ENCODE results near the gene LINC01488.
A peak's percentile ranks its signal among the peaks of the same experiment; 100 is the strongest.

The LINC01488 gene

DNA sequence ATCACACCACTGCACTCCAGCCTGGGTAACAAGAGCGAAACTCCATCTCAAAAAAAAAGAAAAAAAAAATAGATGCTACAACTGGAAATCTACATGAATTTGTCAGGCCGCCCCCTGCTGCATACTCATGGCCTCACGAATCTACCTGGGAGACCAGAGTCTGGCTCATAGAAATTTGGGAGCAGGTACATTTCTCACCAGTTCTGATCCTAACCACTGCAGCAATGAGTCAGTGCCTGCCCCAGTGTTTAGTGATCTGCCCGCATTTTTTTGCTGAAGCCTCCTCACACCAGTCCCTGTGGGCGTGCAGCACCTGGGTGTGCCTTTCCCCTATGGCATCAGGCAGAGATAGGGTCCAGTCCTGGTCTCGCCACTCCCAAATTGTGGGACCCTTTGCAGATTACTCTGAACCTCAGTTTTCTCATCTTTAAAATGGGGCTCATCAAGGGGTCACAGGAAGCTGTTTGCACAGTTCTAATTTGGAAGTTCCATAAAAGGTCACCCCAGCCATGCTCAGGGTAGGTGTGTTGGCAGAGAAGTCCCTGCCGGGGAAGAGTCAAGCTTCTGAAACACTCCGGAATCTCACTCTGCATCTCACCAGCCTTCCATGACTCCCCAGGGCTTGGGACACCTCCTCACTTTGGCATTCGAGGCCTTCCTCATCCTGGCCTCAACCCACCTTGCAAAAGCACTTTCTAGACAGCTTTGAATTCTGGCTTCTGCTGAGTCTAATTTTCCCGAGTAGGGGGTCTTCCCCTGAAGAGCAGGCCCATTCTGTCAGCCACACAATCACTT, 39.3 kb upstream of the LINC01488 start (continued):
- TF ChIP-seq ARNTL (CRISPR knock-in tag; IDR thresholded peaks at IDR 0.05; ENCODE audit: borderline replicate concordance, low read depth) (no peak), CSDC2 (CRISPR knock-in tag; IDR thresholded peaks at IDR 0.05) (no peak), GLIS3 (CRISPR knock-in tag; IDR thresholded peaks at IDR 0.05) (no peak), ZNF8 (CRISPR knock-in tag; IDR thresholded peaks at IDR 0.05) (no peak), ZFP3 (CRISPR knock-in tag; IDR thresholded peaks at IDR 0.05) (no peak), ZC3H10 (CRISPR knock-in tag; IDR thresholded peaks at IDR 0.05) (no peak), ZFP30 (CRISPR knock-in tag; IDR thresholded peaks at IDR 0.05) (no peak), ESRRG (CRISPR knock-in tag; IDR thresholded peaks at IDR 0.05) (no peak), RARB (CRISPR knock-in tag; IDR thresholded peaks at IDR 0.05) (no peak)

DNA sequence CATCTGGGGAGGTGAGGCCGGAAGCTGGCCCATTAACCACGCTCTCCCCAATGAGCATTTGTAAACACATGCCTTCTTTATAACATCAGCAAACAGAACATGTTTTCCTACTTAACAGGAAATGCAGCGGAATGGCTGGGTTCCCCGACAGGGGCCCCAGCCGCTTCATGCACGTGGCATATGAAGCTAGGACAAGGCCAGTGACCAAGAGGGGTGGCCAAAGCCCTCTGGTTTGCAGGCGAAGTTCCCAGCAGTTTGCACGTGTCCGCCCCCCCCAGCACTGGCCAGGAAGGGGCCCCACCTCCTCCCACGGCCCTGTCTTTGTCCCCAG, 38.7 kb upstream of the LINC01488 start:
- ATAC-seq: no peak
- no peak for TF ChIP-seq GLIS3 (CRISPR knock-in tag; IDR thresholded peaks at IDR 0.05)
- 0 out of 2 replicates have a peak, but pooled peaks have one; percentile 52 for TF ChIP-seq SNAI2 (CRISPR knock-in tag; IDR thresholded peaks at IDR 0.05)
- TF ChIP-seq TCF4 (CRISPR knock-in tag; IDR thresholded peaks at IDR 0.05; ENCODE audit: borderline replicate concordance): no peak
- TF ChIP-seq, protein P1, sequence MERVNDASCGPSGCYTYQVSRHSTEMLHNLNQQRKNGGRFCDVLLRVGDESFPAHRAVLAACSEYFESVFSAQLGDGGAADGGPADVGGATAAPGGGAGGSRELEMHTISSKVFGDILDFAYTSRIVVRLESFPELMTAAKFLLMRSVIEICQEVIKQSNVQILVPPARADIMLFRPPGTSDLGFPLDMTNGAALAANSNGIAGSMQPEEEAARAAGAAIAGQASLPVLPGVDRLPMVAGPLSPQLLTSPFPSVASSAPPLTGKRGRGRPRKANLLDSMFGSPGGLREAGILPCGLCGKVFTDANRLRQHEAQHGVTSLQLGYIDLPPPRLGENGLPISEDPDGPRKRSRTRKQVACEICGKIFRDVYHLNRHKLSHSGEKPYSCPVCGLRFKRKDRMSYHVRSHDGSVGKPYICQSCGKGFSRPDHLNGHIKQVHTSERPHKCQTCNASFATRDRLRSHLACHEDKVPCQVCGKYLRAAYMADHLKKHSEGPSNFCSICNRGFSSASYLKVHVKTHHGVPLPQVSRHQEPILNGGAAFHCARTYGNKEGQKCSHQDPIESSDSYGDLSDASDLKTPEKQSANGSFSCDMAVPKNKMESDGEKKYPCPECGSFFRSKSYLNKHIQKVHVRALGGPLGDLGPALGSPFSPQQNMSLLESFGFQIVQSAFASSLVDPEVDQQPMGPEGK (CRISPR knock-in tag; IDR thresholded peaks at IDR 0.05; ENCODE audit: borderline replicate concordance): no peak
- TF ChIP-seq TOX (CRISPR knock-in tag; IDR thresholded peaks at IDR 0.05; ENCODE audit: borderline replicate concordance): no peak
- TF ChIP-seq RARB (CRISPR knock-in tag; IDR thresholded peaks at IDR 0.05): no peak
- no peak for TF ChIP-seq ZNF8 (CRISPR knock-in tag; IDR thresholded peaks at IDR 0.05)
- TF ChIP-seq BACH2 (CRISPR knock-in tag; IDR thresholded peaks at IDR 0.05; ENCODE audit: borderline replicate concordance): no peak

DNA sequence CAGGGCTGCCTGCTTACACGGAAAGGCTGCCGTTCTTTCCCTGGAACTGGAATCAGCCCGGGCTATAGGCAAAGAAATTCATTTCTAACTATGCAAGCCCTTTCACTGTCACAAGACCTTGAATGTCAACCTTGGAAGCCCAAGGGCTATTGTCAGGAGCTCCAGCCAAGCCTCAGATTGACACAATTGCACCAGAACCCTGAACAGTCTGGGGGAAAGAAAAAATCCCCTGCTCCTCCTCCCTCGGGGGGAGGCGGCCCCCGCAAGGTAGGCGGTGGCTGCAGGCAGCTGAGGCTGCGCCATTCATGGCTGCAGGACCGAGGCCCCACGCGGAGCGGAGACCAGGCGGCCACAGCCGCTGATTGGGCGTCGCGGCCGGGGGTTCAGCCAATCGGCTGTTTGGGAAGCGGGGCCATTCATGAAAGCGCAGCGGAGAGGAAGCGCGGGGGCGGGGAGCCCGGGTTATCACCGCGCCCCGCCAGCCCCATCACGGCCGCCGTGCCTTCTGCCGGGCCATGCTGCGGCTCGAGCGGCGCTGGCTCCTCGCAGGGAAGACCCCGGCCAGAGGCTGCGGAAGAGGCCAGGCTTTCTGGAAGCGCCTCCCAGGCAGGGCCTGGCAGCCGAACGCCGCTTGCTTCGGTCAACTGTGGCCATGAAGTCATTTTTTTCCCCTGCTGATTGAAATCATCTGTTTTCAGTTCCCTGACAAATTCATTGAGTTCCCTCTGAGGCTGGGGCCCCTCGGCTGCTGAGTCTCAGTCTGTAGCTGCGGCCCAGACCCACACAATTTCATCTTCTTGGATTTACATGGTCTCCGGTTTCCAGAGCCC, 38.1 kb upstream of the LINC01488 start:
- TF ChIP-seq, protein P1 (CRISPR knock-in tag; IDR thresholded peaks at IDR 0.05; ENCODE audit: borderline replicate concordance): 0 out of 2 replicates have a peak, but pooled peaks have one; percentile 51
- 0 out of 2 replicates have a peak, but pooled peaks have one; percentile 27 for TF ChIP-seq ZFP3 (CRISPR knock-in tag; IDR thresholded peaks at IDR 0.05)
- 0 out of 2 replicates have a peak, but pooled peaks have one; percentile 38 for TF ChIP-seq ZNF70 (CRISPR knock-in tag; IDR thresholded peaks at IDR 0.05)
- TF ChIP-seq ZC3H10 (CRISPR knock-in tag; IDR thresholded peaks at IDR 0.05): no peak
- 0 out of 2 replicates have a peak, but pooled peaks have one; percentile 29 for TF ChIP-seq TCF4 (CRISPR knock-in tag; IDR thresholded peaks at IDR 0.05; ENCODE audit: borderline replicate concordance)
- TF ChIP-seq SNAI2 (CRISPR knock-in tag; IDR thresholded peaks at IDR 0.05): no peak
- no peak for TF ChIP-seq OSR1 (CRISPR knock-in tag; IDR thresholded peaks at IDR 0.05)
- no peak for TF ChIP-seq ZNF565 (CRISPR knock-in tag; conservative IDR thresholded peaks at IDR 0.05; ENCODE audit: low read depth)
- no peak for TF ChIP-seq GLIS3 (CRISPR knock-in tag; IDR thresholded peaks at IDR 0.05)
- TF ChIP-seq RARB (CRISPR knock-in tag; IDR thresholded peaks at IDR 0.05): no peak
- TF ChIP-seq, protein P2, sequence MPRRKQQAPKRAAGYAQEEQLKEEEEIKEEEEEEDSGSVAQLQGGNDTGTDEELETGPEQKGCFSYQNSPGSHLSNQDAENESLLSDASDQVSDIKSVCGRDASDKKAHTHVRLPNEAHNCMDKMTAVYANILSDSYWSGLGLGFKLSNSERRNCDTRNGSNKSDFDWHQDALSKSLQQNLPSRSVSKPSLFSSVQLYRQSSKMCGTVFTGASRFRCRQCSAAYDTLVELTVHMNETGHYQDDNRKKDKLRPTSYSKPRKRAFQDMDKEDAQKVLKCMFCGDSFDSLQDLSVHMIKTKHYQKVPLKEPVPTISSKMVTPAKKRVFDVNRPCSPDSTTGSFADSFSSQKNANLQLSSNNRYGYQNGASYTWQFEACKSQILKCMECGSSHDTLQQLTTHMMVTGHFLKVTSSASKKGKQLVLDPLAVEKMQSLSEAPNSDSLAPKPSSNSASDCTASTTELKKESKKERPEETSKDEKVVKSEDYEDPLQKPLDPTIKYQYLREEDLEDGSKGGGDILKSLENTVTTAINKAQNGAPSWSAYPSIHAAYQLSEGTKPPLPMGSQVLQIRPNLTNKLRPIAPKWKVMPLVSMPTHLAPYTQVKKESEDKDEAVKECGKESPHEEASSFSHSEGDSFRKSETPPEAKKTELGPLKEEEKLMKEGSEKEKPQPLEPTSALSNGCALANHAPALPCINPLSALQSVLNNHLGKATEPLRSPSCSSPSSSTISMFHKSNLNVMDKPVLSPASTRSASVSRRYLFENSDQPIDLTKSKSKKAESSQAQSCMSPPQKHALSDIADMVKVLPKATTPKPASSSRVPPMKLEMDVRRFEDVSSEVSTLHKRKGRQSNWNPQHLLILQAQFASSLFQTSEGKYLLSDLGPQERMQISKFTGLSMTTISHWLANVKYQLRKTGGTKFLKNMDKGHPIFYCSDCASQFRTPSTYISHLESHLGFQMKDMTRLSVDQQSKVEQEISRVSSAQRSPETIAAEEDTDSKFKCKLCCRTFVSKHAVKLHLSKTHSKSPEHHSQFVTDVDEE (CRISPR knock-in tag; IDR thresholded peaks at IDR 0.05): 0 out of 2 replicates have a peak, but pooled peaks have one; percentile 41
- peak; percentile 98 for ATAC-seq

DNA sequence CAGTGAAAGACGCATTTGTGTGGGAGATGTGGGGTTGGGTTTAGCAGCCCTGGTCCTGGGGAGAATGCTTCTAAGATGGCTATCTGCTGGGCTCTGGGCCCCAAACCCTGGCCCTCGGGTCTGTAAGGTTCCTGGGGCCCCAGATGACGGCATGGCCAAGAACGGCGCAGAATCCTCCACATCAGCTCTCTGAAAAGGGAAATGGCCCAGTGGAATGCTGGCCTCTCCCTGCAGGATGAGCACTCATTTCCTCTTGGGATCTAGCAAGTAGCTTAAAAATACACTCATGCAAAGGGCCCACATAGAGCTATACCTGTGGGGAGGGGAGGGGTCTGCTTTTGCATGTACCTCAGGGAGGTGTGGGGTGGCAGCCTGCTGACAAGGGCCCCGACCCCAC, 37.5 kb upstream of the LINC01488 start:
- TF ChIP-seq, protein P3, sequence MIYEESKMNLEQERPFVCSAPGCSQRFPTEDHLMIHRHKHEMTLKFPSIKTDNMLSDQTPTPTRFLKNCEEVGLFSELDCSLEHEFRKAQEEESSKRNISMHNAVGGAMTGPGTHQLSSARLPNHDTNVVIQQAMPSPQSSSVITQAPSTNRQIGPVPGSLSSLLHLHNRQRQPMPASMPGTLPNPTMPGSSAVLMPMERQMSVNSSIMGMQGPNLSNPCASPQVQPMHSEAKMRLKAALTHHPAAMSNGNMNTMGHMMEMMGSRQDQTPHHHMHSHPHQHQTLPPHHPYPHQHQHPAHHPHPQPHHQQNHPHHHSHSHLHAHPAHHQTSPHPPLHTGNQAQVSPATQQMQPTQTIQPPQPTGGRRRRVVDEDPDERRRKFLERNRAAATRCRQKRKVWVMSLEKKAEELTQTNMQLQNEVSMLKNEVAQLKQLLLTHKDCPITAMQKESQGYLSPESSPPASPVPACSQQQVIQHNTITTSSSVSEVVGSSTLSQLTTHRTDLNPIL (CRISPR knock-in tag; IDR thresholded peaks at IDR 0.05; ENCODE audit: low read depth): no peak
- TF ChIP-seq SNAI2 (CRISPR knock-in tag; IDR thresholded peaks at IDR 0.05): no peak
- TF ChIP-seq, protein P4, sequence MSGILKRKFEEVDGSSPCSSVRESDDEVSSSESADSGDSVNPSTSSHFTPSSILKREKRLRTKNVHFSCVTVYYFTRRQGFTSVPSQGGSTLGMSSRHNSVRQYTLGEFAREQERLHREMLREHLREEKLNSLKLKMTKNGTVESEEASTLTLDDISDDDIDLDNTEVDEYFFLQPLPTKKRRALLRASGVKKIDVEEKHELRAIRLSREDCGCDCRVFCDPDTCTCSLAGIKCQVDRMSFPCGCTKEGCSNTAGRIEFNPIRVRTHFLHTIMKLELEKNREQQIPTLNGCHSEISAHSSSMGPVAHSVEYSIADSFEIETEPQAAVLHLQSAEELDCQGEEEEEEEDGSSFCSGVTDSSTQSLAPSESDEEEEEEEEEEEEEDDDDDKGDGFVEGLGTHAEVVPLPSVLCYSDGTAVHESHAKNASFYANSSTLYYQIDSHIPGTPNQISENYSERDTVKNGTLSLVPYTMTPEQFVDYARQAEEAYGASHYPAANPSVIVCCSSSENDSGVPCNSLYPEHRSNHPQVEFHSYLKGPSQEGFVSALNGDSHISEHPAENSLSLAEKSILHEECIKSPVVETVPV (CRISPR knock-in tag; IDR thresholded peaks at IDR 0.05): no peak
- no peak for TF ChIP-seq TCF4 (CRISPR knock-in tag; IDR thresholded peaks at IDR 0.05; ENCODE audit: borderline replicate concordance)
- TF ChIP-seq ZFP30 (CRISPR knock-in tag; IDR thresholded peaks at IDR 0.05): no peak
- TF ChIP-seq ZNF8 (CRISPR knock-in tag; IDR thresholded peaks at IDR 0.05): no peak
- TF ChIP-seq ARNTL (CRISPR knock-in tag; IDR thresholded peaks at IDR 0.05; ENCODE audit: borderline replicate concordance, low read depth): no peak
- TF ChIP-seq ZNF565 (CRISPR knock-in tag; conservative IDR thresholded peaks at IDR 0.05; ENCODE audit: low read depth): no peak
- TF ChIP-seq, protein P5, sequence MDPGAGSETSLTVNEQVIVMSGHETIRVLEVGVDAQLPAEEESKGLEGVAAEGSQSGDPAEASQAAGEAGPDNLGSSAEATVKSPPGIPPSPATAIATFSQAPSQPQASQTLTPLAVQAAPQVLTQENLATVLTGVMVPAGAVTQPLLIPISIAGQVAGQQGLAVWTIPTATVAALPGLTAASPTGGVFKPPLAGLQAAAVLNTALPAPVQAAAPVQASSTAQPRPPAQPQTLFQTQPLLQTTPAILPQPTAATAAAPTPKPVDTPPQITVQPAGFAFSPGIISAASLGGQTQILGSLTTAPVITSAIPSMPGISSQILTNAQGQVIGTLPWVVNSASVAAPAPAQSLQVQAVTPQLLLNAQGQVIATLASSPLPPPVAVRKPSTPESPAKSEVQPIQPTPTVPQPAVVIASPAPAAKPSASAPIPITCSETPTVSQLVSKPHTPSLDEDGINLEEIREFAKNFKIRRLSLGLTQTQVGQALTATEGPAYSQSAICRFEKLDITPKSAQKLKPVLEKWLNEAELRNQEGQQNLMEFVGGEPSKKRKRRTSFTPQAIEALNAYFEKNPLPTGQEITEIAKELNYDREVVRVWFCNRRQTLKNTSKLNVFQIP (CRISPR knock-in tag; IDR thresholded peaks at IDR 0.05; ENCODE audit: borderline replicate concordance, low read depth): no peak
- no peak for TF ChIP-seq TOX (CRISPR knock-in tag; IDR thresholded peaks at IDR 0.05; ENCODE audit: borderline replicate concordance)
- TF ChIP-seq RARB (CRISPR knock-in tag; IDR thresholded peaks at IDR 0.05): no peak
- TF ChIP-seq ZC3H10 (CRISPR knock-in tag; IDR thresholded peaks at IDR 0.05): no peak
- TF ChIP-seq CSDC2 (CRISPR knock-in tag; IDR thresholded peaks at IDR 0.05): no peak
- peak; percentile 4; the same call in 2 of the 3 replicates for ATAC-seq
